SK-MEL-5 (cell line): Measurements from ENCODE around the gene CLEC20A. TPM values are rescaled to one million over a fixed set of nuclear protein-coding genes. Genes with fewer than 3 reads are reported as not detected.

Experiments used
- DNase-seq: peaks from one replicate; pipeline ENCODE4 v3.0.0-alpha.2; 2016; ENCODE audit warnings: low read depth, low spot score
- in situ Hi-C: cut with HindIII; loops from 2 replicates; pipeline ENCODE4 v1.10.0; 2016; ENCODE audit warnings: low sequenced_read_pairs, high pct_unique_total_duplicates, low pct_unique_long_range_greater_than_20kb
- small RNA-seq, 2 experiments: library from RNA; depleted of rRNA; stranded (forward); fragments of <200 nt; gene quantifications; one replicate each; pipeline ENCODE3, GENCODE V24; 2014
- total RNA-seq: library from RNA; depleted of rRNA; stranded (reverse); fragments of >200 nt; shearing (Covaris generic); gene quantifications from 2 replicates; pipeline ENCODE4 v1.2.3, GENCODE V29; 2014; rRNA removed

Gene CLEC20A
- total RNA-seq, 1 experiment from 2014 or later: not detected

DNA sequence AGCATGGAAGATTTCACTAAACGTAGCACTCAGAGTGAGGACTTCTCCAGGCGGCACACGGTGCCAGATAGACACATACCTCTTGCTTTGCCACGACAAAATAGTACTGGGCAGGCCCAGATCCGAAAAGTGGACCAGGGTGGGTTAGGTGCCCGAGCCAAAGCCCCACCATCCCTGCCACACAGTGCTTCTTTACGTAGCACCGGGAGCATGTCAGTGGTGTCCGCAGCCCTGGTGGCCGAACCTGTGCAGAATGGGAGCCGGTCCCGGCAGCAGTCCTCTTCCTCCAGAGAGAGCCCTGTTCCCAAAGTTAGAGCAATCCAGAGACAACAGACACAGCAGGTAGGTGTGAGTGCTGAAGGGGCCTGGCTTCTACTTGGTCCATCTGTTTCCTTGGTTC is 38.6 kb downstream of the CLEC20A start:
- no peak for DNase-seq
- in situ Hi-C loops: no loop called here

DNA sequence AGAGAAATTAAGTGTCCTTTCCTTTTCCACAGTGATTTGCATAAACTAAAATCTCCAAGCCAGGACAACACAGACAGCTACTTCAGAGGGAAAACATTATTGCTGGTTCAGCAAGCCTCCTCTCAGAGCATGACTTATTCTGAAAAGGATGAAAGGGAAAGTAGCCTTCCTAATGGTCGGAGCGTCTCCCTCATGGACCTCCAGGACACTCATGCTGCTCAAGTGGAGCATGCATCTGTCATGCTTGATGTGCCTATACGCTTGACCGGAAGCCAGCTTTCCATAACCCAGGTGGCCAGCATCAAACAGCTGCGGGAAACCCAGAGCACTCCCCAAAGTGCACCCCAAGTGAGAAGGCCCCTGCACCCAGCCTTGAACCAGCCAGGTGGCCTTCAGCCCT is 39.1 kb downstream of the CLEC20A start:
- no peak for DNase-seq
- in situ Hi-C loops: no loop called here

DNA sequence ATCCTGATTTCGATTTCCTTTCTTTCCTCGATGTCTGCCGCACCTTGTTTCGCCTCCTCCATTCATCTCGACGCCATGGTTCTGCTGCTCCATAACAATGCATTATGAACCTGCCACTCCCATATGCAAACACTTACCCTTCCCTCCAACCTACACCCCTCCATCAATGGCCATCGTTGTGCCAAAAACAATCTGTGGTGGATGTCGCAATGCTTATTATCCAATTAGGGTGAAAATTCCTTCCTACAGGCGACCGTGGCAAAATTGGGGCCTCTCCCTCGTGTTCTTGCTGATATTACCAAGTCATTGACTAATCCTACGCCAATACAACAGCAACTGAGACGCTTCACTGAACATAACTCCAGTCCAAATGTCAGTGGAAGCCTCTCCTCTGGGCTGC is 40.3 kb downstream of the CLEC20A start:
- in situ Hi-C loops: no loop called here
- no peak for DNase-seq

DNA sequence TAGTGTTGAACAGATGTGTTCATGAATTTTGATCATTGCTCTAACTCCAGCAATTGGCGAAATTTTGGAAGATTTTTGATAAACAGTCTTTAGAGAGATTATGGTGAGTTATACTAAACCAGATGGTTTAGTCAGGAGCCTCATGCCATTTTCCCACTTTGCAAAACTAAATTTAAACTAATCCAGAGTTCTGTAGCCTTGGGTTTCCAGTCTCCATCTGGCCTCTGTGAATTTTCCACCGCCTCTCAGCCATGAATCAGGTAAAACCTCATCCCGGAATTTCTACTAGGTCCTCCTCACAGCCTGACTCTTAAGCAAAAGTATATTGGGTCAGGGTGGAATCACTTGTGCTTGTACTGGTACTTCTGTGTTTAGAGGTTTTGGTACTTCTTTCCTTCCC is 44.8 kb downstream of the CLEC20A start:
- DNase-seq: no peak
- in situ Hi-C loops: no loop called here

DNA sequence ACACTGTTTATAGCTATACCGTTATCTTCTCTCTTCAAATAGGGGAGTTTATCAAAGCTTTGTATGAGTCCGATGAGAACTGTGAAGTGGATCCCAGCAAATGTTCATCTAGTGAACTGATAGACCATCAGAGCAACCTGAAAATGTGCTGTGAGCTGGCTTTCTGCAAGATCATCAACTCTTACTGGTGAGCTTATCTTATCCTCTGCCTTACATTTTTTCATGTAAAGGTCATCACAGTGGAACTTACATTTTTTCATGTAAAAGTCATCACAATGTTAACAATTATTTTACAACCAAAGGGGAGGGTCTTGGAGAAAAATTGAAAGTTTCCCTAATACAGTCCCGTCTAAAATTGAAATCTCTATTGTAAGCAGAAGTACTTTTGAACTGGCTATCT is 45.2 kb downstream of the CLEC20A start:
- in situ Hi-C loops: no loop called here
- no peak for DNase-seq

DNA sequence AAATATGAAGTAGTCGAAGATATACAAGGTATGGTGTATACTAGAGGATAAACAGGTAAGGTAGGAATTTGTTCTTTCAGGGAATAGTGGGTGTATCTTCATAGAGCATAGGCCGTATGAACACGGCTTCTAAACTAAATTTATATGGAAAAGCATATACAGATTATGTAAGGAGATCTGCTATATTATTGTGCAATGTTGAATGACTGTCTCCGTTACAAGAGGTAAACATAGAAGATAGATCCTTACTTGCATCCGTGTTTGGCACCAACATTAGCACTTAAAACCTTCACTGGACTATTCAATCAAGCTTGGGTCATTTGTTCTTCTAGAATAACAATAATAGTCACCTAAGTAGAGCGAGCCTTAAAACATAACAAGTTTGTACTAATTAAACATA is 45.9 kb downstream of the CLEC20A start:
- in situ Hi-C loops: no loop called here

DNA sequence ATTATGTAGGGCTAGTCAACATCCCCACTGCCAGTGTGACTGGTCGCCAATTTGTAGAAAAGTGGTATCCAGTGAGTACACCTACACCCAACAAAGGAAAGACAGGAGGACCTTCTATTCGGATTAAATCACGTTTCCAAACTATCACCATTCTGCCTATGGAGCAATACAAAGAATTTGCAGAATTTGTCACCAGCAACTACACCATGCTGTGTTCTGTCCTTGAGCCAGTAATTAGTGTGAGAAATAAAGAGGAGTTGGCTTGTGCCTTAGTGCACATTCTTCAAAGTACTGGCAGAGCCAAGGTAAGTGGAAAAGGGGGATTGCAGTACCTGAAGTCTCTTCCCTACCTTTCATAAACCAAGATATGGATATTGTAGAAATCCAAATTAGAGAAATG is 53.8 kb downstream of the CLEC20A start:
- in situ Hi-C loops: no loop called here
- DNase-seq: no peak

More for the DNA sequence above, 45.9 kb downstream of the CLEC20A start:
- no peak for DNase-seq

DNA sequence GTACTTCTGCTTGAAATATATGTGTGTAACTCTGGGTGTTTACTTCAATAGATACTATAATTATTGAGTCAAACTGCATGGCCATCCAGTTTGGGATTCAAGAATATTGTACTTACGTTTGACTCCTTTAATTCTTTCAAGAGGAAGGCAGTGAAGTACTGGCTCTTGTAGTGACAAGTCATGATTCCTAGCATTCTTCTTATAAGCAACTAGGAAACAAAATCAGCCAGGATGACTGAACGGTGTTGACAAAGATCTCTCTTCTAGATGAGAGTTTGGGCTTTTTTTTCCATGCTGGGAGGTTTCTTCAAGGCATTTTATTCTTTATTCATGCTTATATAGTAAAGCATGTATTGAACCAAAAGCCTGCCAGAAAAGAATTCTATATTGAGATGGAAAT is 58.3 kb downstream of the CLEC20A start:
- no peak for DNase-seq
- in situ Hi-C loops: no loop called here

DNA sequence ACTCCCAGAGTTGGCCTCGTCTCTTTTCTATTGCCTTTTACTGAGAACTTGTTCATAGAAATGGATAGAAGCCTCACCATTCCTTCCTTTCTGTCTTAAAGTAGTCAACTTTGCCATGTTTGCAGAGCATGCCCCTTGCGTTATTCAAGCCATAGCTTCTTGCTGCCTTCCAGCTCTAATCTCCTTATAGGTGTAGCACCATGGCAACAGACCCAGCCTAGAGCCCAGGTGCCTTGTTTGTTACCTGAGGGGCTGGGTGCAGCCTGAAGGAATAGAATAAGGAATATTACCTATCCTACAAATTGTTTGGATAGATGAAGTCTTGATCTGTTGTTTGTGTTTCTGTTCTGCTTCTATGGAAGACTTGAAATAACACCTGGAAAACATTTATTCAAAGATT is 59.9 kb downstream of the CLEC20A start:
- in situ Hi-C loops: no loop called here
- DNase-seq: no peak

DNA sequence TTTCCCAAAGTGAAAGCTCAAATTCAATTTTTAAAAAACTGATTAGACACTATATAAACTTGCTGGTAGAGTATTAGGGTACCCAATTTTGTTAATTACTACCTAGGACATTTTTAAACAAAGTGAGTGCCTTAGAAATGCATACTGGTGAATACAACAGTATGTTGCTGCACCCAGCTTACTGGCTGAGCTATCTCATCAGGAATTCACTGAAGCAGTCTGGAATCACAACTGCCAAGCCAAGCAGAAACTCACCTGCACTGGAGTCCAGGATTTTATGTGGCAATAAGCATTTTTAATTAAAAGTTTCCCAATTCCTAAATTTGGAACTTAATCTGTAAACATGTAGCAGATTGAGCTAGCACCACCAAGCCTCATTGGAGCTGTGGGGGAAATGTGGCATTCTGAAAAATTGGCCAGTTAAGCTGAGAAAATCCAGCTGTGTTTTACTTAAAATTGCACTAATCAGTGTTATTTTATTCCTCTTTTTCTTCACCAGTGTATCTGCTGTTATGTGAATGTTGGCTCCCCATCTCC is 61.8 kb downstream of the CLEC20A start:
- DNase-seq: no peak
- in situ Hi-C loops: no loop called here

DNA sequence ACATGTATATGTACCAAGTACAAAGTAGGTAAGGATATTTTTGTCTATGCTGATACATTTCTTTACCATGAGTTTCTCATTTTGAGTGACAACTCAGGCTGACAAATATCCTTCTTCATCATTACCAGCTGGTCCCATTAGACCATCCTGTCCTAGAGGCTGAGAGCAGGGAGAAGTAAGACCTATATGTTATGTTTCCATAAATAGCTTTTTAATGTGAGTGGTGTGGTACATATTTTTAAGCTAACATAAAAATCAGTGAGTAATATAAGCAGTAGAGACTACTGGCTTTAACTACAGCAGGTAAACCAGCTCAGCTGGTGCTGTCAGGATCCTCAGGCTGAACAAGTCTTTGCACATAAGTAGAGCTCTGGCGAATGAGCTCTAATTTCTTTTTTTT is 62.4 kb downstream of the CLEC20A start:
- no peak for DNase-seq
- in situ Hi-C loops: no loop called here

Small RNA genes lying within 50 kb of the gene (small RNA-seq; reads per million reads assigned to genes)
- 0 reads per million in 2 experiments for gene RF00017

Other genes starting within 250 kb of the CLEC20A start
- not detected in 2 replicates for gene TEX35, start 16.1 kb upstream of the CLEC20A start, total RNA-seq
- 14.7 and 22.1 TPM in 2 replicates for gene RALGPS2, start 228.3 kb upstream of the CLEC20A start, total RNA-seq